Measurements from ENCODE around the gene PDLIM1. TPM values are rescaled to one million over a fixed set of nuclear protein-coding genes. Genes with fewer than 3 reads are reported as not detected.
"Not testable (repeated sequence)": the region's sequence is repeated elsewhere in the genome, so short reads cannot be mapped to it uniquely, and the experiment has no call there.

The PDLIM1 gene
- total RNA-seq, 4 donors from 2014 or later = 71.4 to 112 (median 77.7) TPM

DNA sequence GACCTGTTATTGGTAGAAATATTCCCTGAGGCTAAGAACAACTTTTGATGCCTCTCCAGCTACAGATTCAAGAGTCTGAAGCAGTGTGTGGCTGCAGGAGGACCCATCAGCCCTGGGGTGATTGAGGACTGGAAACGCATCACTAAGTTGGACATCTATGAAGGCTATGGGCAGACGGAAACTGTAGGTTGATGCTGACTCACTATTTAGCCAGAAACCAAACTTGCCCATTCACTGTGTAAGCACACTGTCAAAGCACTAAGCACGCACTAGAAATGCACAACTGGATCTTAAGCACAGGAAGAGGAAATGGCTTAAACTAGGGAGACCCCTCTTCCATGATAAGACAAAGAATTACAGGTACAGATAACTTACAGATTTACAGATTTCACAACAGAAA, 76.0 kb downstream of the PDLIM1 start:
- H3K4me3 ChIP-seq = no peak overlapping the region
- TF ChIP-seq POLR2A (IDR thresholded peaks at IDR 0.05) = no peak
- no peak for TF ChIP-seq POLR2AphosphoS5 (IDR thresholded peaks at IDR 0.05)
- WGBS = 83% methylated on average over 3 of the region's 3 CpGs
- no peaks in the 10 kb centered on the region for H3K9me3 ChIP-seq
- H3K36me3 ChIP-seq = no peaks in the 10 kb centered on the region
- no peaks in the 10 kb centered on the region for H3K4me1 ChIP-seq
- no peaks in the 10 kb centered on the region for H3K27me3 ChIP-seq
- no peak for DNase-seq (ENCODE audit: low spot score in 2 of 2)
- no peak overlapping the region for H3K27ac ChIP-seq

DNA sequence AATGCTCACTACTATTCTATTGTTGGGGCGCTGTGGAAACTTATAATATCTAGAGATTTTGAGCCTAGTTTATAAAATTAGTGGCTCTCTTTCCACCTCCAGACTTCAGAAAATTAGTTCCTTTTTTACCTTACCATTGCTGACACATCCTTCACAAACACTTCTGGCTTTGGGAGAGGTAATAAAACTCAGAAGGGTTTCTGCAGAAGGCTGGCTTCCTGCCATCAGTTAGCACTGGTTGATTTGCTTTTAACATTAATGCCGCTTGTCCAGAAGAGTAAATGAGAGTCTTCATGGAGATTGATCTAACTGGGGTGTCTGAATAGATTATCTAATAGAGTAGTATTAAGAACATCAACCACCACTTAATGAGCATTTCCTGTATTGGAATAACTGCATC, 76.4 kb downstream of the PDLIM1 start:
- Histone ChIP-seq H3K4me1 (no peaks in the 10 kb centered on the region), H3K36me3 (no peaks in the 10 kb centered on the region), H3K4me3 (no peak overlapping the region), H3K9me3 (no peaks in the 10 kb centered on the region), H3K27me3 (no peaks in the 10 kb centered on the region), H3K27ac (no peak overlapping the region)
- no peak for TF ChIP-seq POLR2A (IDR thresholded peaks at IDR 0.05)
- TF ChIP-seq EP300 (IDR thresholded peaks at IDR 0.05) = no peak
- no peak for TF ChIP-seq CTCF (IDR thresholded peaks at IDR 0.05)
- no peak for TF ChIP-seq POLR2AphosphoS5 (IDR thresholded peaks at IDR 0.05)
- no peak for DNase-seq (ENCODE audit: low spot score in 2 of 2)
- WGBS = 81% methylated on average over 2 of the region's 2 CpGs

GRCh38 chr10:95211606-95212279, 79.1 kb downstream of the PDLIM1 start:
- WGBS = 60% methylated on average over 3 of the region's 3 CpGs
- Histone ChIP-seq H3K4me3 (no peak overlapping the region), H3K9me3 (no peaks in the 10 kb centered on the region), H3K36me3 (no peaks in the 10 kb centered on the region), H3K27ac (no peak overlapping the region), H3K27me3 (no peaks in the 10 kb centered on the region), H3K4me1 (no peaks in the 10 kb centered on the region)
- DNase-seq (ENCODE audit: low spot score in 2 of 2) = no peak
- TF ChIP-seq EP300 (IDR thresholded peaks at IDR 0.05) = no peak
- TF ChIP-seq CTCF (IDR thresholded peaks at IDR 0.05) = no peak
- TF ChIP-seq POLR2A (IDR thresholded peaks at IDR 0.05) = no peak
- no peak for TF ChIP-seq POLR2AphosphoS5 (IDR thresholded peaks at IDR 0.05)

DNA sequence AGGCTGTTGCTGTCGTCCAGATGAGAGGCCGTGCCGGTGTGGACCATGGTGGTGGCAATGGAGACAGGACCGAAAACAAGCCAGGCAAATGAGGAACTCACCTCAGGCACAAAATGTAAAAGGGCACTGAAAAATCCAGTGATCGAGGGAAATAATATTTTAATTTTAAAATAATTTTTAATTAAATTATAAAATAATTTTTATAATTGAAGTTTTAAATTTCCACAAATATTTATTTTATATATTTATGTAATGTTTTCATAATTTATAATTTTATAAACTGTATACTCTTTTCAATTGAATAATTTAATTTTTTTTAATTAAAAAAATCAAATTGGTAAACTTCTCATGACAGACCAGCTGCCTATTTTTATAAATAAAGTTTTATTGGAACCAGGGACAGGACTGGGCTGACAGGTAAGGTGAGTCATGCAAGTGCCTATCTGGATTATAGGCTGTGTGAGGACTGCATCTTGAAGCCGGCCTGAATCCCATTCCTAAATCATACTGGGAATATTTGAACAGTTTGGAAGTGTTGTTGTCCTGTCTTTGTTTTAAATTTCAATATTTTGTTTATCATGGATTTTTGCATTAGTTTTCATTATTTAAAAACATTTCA, 81.2 kb downstream of the PDLIM1 start:
- Histone ChIP-seq H3K4me3 (no peak overlapping the region), H3K4me1 (no peaks in the 10 kb centered on the region), H3K27ac (no peak overlapping the region), H3K36me3 (no peaks in the 10 kb centered on the region), H3K9me3 (no peaks in the 10 kb centered on the region), H3K27me3 (no peaks in the 10 kb centered on the region)
- WGBS = 92% methylated on average over 6 of the region's 6 CpGs
- DNase-seq (ENCODE audit: low spot score in 2 of 2) = no peak
- TF ChIP-seq POLR2AphosphoS5 (IDR thresholded peaks at IDR 0.05) = no peak
- TF ChIP-seq EP300 (IDR thresholded peaks at IDR 0.05) = no peak
- no peak for TF ChIP-seq POLR2A (IDR thresholded peaks at IDR 0.05)
- no peak for TF ChIP-seq CTCF (IDR thresholded peaks at IDR 0.05)

DNA sequence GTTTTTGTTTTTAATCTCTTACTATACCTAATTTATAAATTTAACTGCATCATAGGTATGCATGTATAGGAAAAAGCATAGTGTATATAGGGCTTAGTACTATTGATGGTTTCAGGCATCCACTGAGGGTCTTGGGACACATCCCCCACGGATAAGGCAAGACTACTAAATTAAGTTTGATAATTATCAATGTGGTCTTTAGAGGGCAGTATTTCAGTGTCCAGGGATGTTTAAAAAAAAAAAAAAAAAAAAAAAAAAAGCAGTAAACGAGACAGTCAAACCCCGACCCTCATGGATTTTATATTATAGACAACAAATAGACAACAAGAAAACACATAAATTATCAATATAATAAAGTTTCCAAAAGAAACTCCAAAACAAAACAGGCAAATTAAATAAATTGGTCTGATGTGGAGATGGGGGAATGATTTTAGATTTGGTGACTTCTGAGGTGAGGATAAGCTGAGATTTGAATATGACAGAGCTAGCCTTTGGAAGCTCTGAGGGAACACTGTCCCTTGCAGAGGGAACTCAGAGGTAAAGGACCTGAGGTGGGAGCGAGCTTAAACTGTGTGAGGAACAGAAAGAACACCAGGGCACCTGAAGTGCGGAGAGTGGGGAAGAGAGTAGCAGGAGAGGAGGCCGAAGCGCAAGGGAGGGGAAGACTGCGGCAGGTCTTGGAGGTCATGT, 82.0 kb downstream of the PDLIM1 start:
- WGBS = 57% methylated on average over 8 of the region's 8 CpGs
- H3K36me3 ChIP-seq = no peaks in the 10 kb centered on the region
- TF ChIP-seq CTCF (IDR thresholded peaks at IDR 0.05) (no peak), EP300 (IDR thresholded peaks at IDR 0.05) (no peak), POLR2AphosphoS5 (IDR thresholded peaks at IDR 0.05) (no peak), POLR2A (IDR thresholded peaks at IDR 0.05) (no peak)
- H3K27ac ChIP-seq = no peak overlapping the region
- H3K27me3 ChIP-seq = no peaks in the 10 kb centered on the region
- DNase-seq (ENCODE audit: low spot score in 2 of 2) = no peak
- no peak overlapping the region for H3K4me3 ChIP-seq
- H3K4me1 ChIP-seq = no peaks in the 10 kb centered on the region
- H3K9me3 ChIP-seq = no peaks in the 10 kb centered on the region

DNA sequence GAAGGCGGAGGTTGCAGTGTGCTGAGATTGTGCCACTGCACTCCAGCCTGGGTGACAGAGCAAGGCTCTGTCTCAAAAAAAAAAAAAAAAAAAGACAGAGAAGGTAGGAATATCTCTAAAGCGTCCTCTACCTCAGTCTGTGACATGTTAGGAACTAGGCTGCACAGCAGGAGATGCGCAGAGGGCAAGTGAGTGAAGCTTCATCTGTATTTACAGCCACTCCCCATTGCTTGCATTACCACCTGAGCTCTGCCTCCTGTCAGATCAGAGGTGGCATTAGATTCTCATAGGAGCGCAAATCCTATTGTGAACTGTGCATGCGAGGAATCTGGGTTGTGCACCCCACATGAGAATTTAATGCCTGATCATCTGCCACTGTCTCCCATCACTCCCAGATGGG, 87.9 kb downstream of the PDLIM1 start:
- not testable (repeated sequence) for H3K4me3 ChIP-seq; H3K36me3 ChIP-seq; H3K9me3 ChIP-seq; H3K4me1 ChIP-seq; H3K27me3 ChIP-seq; H3K27ac ChIP-seq; DNase-seq (ENCODE audit: low spot score in 2 of 2)
- WGBS = 73% methylated on average over 5 of the region's 5 CpGs
